ENCODE results near the gene FMNL2.

Gene FMNL2

DNA sequence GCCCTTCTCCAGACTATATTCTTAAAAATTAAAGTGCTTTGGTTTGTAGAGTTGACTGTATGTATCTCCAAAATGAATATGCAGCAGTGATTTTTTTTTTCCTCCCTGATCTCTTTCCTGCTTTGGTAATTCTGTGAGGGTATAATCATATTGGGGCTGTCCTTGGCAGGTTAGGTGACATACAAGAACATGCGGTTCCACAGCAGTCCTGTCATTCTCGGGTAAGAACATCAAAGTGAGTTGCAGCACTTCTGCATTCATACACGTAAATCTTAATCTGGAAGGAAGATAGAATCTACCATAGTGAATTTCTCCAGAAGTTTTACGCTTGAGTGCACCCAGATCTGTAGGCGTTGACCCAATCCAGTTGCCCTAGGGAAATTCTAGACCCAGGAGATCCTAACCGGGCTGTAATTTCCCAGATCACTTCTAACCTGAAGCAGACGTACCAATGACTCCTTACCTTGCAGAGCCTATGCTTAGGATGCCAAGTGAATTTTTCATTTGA is 272.9 kb downstream of the FMNL2 start:
- no peak for ATAC-seq (ENCODE audit: insufficient read depth, low read depth)
- H4K20me1 ChIP-seq (ENCODE audit: insufficient read depth, low read length) = no peaks in the 10 kb centered on the region
- H3K9me3 ChIP-seq (ENCODE audit: insufficient read depth, low read length, severe bottlenecking) = no peaks in the 10 kb centered on the region
- H3K4me3 ChIP-seq (ENCODE audit: low read depth in 1 of 2, low read length in 2 of 2) = no peak overlapping the region
- no peak for TF ChIP-seq EZH2 (IDR thresholded peaks at IDR 0.05; ENCODE audit: borderline replicate concordance, low read depth, low read length, severe bottlenecking)
- TF ChIP-seq, protein P1, sequence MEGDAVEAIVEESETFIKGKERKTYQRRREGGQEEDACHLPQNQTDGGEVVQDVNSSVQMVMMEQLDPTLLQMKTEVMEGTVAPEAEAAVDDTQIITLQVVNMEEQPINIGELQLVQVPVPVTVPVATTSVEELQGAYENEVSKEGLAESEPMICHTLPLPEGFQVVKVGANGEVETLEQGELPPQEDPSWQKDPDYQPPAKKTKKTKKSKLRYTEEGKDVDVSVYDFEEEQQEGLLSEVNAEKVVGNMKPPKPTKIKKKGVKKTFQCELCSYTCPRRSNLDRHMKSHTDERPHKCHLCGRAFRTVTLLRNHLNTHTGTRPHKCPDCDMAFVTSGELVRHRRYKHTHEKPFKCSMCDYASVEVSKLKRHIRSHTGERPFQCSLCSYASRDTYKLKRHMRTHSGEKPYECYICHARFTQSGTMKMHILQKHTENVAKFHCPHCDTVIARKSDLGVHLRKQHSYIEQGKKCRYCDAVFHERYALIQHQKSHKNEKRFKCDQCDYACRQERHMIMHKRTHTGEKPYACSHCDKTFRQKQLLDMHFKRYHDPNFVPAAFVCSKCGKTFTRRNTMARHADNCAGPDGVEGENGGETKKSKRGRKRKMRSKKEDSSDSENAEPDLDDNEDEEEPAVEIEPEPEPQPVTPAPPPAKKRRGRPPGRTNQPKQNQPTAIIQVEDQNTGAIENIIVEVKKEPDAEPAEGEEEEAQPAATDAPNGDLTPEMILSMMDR (IDR thresholded peaks at IDR 0.05; ENCODE audit: borderline replicate concordance, extremely low read depth, low read length, poor library complexity, severe bottlenecking) = no peak
- no peaks in the 10 kb centered on the region for H3K36me3 ChIP-seq (ENCODE audit: insufficient read depth, low read length)
- H3K27me3 ChIP-seq (ENCODE audit: insufficient read depth, low read length, poor library complexity) = no peaks in the 10 kb centered on the region
- no peak for DNase-seq
- H3K4me2 ChIP-seq (ENCODE audit: insufficient read depth, low read length) = no peak overlapping the region
- H3K4me1 ChIP-seq (ENCODE audit: insufficient read depth, low read length) = peaks cover 2% of the 10 kb centered on the region; the same call in 1 of the 2 replicates
- no peaks in the 10 kb centered on the region for H3K79me2 ChIP-seq (ENCODE audit: insufficient read depth, low read length)
- no peak overlapping the region for H2AFZ ChIP-seq (ENCODE audit: low read depth, low read length)
- no peak overlapping the region for H3K27ac ChIP-seq (ENCODE audit: low read length)
- H3K9ac ChIP-seq (ENCODE audit: low read depth, low read length) = no peak overlapping the region

DNA sequence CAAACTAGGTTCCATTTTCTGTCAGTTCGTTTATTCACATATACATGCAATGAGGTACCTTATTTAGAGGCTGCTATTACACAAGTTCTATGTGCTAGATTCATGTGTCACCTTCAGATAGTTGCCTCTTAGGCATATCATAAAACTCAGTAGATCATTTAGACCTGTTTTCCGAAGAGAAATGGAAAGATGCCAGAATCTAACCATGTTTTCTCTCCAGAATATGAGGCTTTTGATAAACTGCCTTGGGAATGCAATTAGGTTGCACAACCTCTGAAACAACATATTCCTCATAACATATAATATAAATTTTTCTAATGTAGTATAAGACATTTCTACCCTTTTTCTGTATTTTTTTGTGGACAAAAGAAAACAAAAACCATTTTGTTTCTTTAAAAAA is 274.2 kb downstream of the FMNL2 start:
- no peak for ATAC-seq (ENCODE audit: insufficient read depth, low read depth)
- no peak for DNase-seq
- H2AFZ ChIP-seq (ENCODE audit: low read depth, low read length) = no peak overlapping the region
- no peak overlapping the region for H3K9ac ChIP-seq (ENCODE audit: low read depth, low read length)
- no peaks in the 10 kb centered on the region for H4K20me1 ChIP-seq (ENCODE audit: insufficient read depth, low read length)
- no peaks in the 10 kb centered on the region for H3K79me2 ChIP-seq (ENCODE audit: insufficient read depth, low read length)
- no peaks in the 10 kb centered on the region for H3K9me3 ChIP-seq (ENCODE audit: insufficient read depth, low read length, severe bottlenecking)
- H3K36me3 ChIP-seq (ENCODE audit: insufficient read depth, low read length) = no peaks in the 10 kb centered on the region
- no peak overlapping the region for H3K4me3 ChIP-seq (ENCODE audit: low read depth in 1 of 2, low read length in 2 of 2)
- no peak overlapping the region for H3K4me2 ChIP-seq (ENCODE audit: insufficient read depth, low read length)
- no peaks in the 10 kb centered on the region for H3K27me3 ChIP-seq (ENCODE audit: insufficient read depth, low read length, poor library complexity)
- H3K27ac ChIP-seq (ENCODE audit: low read length) = no peak overlapping the region
- no peaks in the 10 kb centered on the region for H3K4me1 ChIP-seq (ENCODE audit: insufficient read depth, low read length)
- no peak for TF ChIP-seq EZH2 (IDR thresholded peaks at IDR 0.05; ENCODE audit: borderline replicate concordance, low read depth, low read length, severe bottlenecking)

DNA sequence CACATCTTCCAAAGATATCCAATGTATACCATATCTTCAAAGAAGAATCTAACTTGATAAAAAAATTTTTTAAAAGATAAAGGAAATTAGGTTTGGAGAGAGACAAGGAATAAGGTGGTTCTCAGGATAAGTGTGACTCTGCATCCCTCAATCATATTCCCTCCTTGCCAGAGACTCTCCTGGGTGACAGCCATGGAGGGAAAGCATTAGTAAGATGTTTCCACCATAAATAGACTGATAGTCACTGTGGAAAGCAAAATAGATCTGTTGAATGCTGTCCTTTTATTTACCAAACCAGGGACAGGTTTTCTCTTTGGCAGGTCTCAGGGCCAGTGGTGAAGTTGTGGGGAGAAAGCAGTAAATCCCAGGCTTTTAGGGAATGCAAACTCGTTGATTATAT is 274.7 kb downstream of the FMNL2 start:
- Histone ChIP-seq H3K4me1 (ENCODE audit: insufficient read depth, low read length) (no peaks in the 10 kb centered on the region), H3K79me2 (ENCODE audit: insufficient read depth, low read length) (no peaks in the 10 kb centered on the region), H3K4me2 (ENCODE audit: insufficient read depth, low read length) (no peak overlapping the region), H3K4me3 (ENCODE audit: low read depth in 1 of 2, low read length in 2 of 2) (no peak overlapping the region), H3K27ac (ENCODE audit: low read length) (no peak overlapping the region), H4K20me1 (ENCODE audit: insufficient read depth, low read length) (no peaks in the 10 kb centered on the region), H3K9me3 (ENCODE audit: insufficient read depth, low read length, severe bottlenecking) (no peaks in the 10 kb centered on the region), H3K27me3 (ENCODE audit: insufficient read depth, low read length, poor library complexity) (no peaks in the 10 kb centered on the region), H2AFZ (ENCODE audit: low read depth, low read length) (no peak overlapping the region), H3K36me3 (ENCODE audit: insufficient read depth, low read length) (no peaks in the 10 kb centered on the region), H3K9ac (ENCODE audit: low read depth, low read length) (no peak overlapping the region)
- DNase-seq (no peak), ATAC-seq (ENCODE audit: insufficient read depth, low read depth) (no peak)
- TF ChIP-seq, protein P1 (IDR thresholded peaks at IDR 0.05; ENCODE audit: borderline replicate concordance, extremely low read depth, low read length, poor library complexity, severe bottlenecking) = no peak
- no peak for TF ChIP-seq EZH2 (IDR thresholded peaks at IDR 0.05; ENCODE audit: borderline replicate concordance, low read depth, low read length, severe bottlenecking)

DNA sequence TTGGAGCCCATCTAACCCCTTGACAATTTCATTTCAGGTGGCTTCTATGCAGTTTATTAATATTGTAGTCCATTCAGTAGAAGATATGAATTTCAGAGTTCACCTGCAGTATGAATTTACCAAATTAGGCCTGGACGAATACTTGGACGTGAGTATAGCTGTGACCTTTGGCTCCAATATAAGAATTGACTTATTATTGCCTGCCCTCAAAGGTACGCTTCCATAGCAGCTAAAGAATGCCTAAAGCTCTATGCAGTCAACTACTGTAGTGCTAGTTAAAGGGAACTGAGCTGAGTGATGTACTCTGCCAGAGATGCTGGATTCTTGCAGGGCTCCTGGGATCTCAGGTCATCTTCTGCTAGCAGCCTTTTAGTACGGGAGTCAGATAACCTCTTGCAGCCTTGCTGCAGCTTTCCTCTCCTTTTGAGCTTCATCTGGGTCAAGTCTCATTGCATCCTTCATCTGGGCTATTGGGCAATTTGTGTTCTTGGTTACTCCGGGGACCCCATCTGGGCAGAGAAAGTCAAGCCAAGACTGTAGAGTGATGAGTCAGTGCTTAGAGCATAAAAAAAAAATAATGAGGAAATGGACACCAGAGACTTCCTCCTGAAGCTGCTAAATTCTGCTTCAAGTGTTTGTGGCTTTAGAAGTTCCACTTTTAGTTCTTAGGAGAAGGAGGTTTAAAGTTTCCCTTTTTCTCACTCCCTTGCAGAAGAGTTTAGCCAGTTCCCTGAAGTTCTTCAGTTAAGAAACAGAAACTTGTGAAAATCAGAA is 276.7 kb downstream of the FMNL2 start:
- no peak for TF ChIP-seq EZH2 (IDR thresholded peaks at IDR 0.05; ENCODE audit: borderline replicate concordance, low read depth, low read length, severe bottlenecking)
- TF ChIP-seq, protein P1 (IDR thresholded peaks at IDR 0.05; ENCODE audit: borderline replicate concordance, extremely low read depth, low read length, poor library complexity, severe bottlenecking) = no peak
- H3K36me3 ChIP-seq (ENCODE audit: insufficient read depth, low read length) = no peaks in the 10 kb centered on the region
- H3K9me3 ChIP-seq (ENCODE audit: insufficient read depth, low read length, severe bottlenecking) = no peaks in the 10 kb centered on the region
- ATAC-seq (ENCODE audit: insufficient read depth, low read depth) (no peak), DNase-seq (no peak)
- H3K4me1 ChIP-seq (ENCODE audit: insufficient read depth, low read length) = no peaks in the 10 kb centered on the region
- H3K4me2 ChIP-seq (ENCODE audit: insufficient read depth, low read length) = no peak overlapping the region
- no peaks in the 10 kb centered on the region for H4K20me1 ChIP-seq (ENCODE audit: insufficient read depth, low read length)
- H3K27ac ChIP-seq (ENCODE audit: low read length) = no peak overlapping the region
- no peaks in the 10 kb centered on the region for H3K79me2 ChIP-seq (ENCODE audit: insufficient read depth, low read length)
- H3K9ac ChIP-seq (ENCODE audit: low read depth, low read length) = no peak overlapping the region
- H2AFZ ChIP-seq (ENCODE audit: low read depth, low read length) = no peak overlapping the region
- no peaks in the 10 kb centered on the region for H3K27me3 ChIP-seq (ENCODE audit: insufficient read depth, low read length, poor library complexity)
- H3K4me3 ChIP-seq (ENCODE audit: low read depth in 1 of 2, low read length in 2 of 2) = no peak overlapping the region
